ENCODE data around the gene ERMARD.

Gene ERMARD

DNA sequence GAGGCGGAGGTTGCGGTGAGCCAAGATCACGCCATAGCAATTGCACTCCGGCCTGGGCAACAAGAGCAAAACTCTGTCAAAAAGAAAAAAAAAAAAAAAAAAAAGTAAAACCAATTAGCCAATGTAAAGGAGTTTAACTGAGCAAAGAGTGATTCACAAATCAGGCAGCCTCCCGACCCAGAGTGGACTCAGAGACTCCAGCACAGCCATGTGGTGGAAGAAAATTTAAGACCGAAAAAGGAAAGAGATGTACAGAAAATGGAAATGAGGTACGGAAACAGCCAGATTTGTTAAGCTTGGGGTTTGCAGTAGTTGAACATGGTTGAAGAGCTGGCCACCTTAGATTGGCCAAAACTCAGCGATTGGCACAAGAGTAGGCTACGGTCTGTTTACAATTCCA, 51.4 kb downstream of the ERMARD start:
- no peak overlapping the region for H3K27ac ChIP-seq
- no peak for TF ChIP-seq ZFX (IDR thresholded peaks at IDR 0.05; ENCODE audit: borderline replicate concordance)
- no peak for TF ChIP-seq CTCF (IDR thresholded peaks at IDR 0.05)

DNA sequence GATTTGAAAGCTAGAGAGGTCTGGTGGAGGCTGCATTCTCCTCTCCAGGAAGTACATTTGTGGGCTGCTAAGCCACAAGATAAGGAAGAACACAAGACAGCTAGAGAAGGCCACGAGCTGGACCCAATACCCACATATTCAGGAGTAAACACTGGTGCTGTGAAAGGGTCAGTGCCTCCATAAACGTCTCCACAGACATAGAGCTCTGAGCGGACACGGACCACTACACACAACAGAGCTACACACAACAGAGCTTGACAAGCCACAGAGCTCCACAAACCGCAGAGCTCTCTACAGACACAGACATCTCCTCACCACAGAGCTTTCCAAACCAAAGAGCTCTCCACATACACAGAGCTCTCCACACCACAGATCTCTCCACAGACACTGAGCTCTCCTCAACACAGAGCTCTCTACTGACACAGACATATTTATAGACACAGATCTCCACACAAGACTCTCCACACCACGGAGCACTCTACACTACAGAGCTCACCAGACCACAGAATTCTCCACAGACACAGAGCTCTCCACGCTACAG, 51.9 kb downstream of the ERMARD start:
- H3K27ac ChIP-seq, result no peak overlapping the region
- no peak for TF ChIP-seq ZFX (IDR thresholded peaks at IDR 0.05; ENCODE audit: borderline replicate concordance)
- no peak for TF ChIP-seq CTCF (IDR thresholded peaks at IDR 0.05)

- H3K27ac ChIP-seq, result no peak overlapping the region
- TF ChIP-seq ZFX (IDR thresholded peaks at IDR 0.05; ENCODE audit: borderline replicate concordance) (no peak), CTCF (IDR thresholded peaks at IDR 0.05) (no peak)
Measured at GRCh38 chr6:169803816-169804340, 52.5 kb downstream of the ERMARD start.

DNA sequence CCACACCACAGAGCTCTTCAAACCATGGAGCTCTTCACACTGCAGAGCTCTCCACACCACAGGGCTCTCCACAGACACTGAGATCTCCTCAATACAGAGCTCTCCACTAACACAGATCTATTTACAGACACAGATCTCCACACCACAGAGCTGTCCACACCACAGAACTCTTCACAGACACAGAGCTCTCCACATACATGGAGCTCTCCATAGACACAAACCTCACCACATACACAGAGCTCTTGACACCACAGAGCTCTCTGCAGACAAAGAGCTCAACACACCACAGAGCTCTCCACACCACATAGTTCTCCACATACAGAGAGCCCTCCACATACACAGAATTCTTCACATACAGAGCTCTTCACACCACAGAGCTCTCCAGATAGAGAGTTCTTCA, 53.0 kb downstream of the ERMARD start:
- no peak for TF ChIP-seq CTCF (IDR thresholded peaks at IDR 0.05)
- no peak for TF ChIP-seq ZFX (IDR thresholded peaks at IDR 0.05; ENCODE audit: borderline replicate concordance)
- no peak overlapping the region for H3K27ac ChIP-seq

DNA sequence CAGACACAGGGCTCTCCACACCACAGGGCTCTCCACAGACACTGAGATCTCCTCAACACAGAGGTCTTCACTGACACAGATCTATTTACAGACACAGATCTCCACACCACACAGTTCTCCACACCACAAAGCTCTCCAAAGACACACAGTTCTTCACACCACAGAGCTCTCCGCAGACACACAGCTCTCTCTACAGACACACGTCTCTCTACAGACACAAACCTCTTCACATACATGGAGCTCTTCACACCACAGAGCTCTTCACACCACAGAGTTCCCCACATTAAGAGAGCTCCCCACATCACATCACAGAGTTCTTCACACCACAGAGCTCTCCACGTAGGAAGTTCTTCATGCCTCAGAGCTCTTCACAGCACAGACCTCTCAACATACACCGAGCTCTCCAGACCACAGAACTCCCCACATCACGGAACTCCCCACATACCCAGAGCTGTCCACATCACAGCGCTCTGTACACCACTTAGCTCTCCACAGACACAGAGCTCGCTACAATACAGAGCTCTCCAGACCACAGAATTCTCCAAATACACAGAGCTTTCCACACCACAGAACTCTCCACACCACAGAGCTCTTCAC, 53.9 kb downstream of the ERMARD start:
- TF ChIP-seq ZFX (IDR thresholded peaks at IDR 0.05; ENCODE audit: borderline replicate concordance) (no peak), CTCF (IDR thresholded peaks at IDR 0.05) (no peak)
- H3K27ac ChIP-seq, result no peak overlapping the region

- no peak overlapping the region for H3K27ac ChIP-seq
- no peak for TF ChIP-seq CTCF (IDR thresholded peaks at IDR 0.05)
- TF ChIP-seq ZFX (IDR thresholded peaks at IDR 0.05; ENCODE audit: borderline replicate concordance), result no peak
Measured at GRCh38 chr6:169806701-169807100, 55.3 kb downstream of the ERMARD start.

GRCh38 chr6:169807229-169807628, 55.8 kb downstream of the ERMARD start:
- no peak for TF ChIP-seq ZFX (IDR thresholded peaks at IDR 0.05; ENCODE audit: borderline replicate concordance)
- no peak for TF ChIP-seq CTCF (IDR thresholded peaks at IDR 0.05)
- no peak overlapping the region for H3K27ac ChIP-seq
